BLaER1 treated with 17β-estradiol and CSF1 and Interleukin-3, amounts not matched to agents 10 nM and 100 nM (cell line): ENCODE data around the gene COL18A1.

ENCODE experiments used
- H3K27ac ChIP-seq, 11 experiments: shearing (Covaris generic); formaldehyde crosslinking; 2 replicates each; pipeline ENCODE4 v1.8.1; 2022
- H3K27me3 ChIP-seq, 11 experiments: shearing (Covaris generic); formaldehyde crosslinking; 2 replicates each; pipeline ENCODE4 v1.8.1; 2022
- H3K36me3 ChIP-seq, 11 experiments: shearing (Covaris generic); formaldehyde crosslinking; 2 replicates each; pipeline ENCODE4 v1.8.1; 2022
- H3K4me1 ChIP-seq, 10 experiments: shearing (Covaris generic); formaldehyde crosslinking; 2 replicates each; pipeline ENCODE4 v1.8.1; 2022
- H3K4me2 ChIP-seq, 11 experiments: shearing (Covaris generic); formaldehyde crosslinking; 2 replicates each; pipeline ENCODE4 v1.8.1; 2022
- H3K4me3 ChIP-seq, 10 experiments: shearing (Covaris generic); formaldehyde crosslinking; 2 replicates each; pipeline ENCODE4 v1.8.1; 2022
- H3K9ac ChIP-seq, 11 experiments: shearing (Covaris generic); formaldehyde crosslinking; 2 replicates each; pipeline ENCODE4 v1.8.1; 2022
- H3K9me3 ChIP-seq, 11 experiments: shearing (Covaris generic); formaldehyde crosslinking; replicated peaks in 1 of 11; 2 replicates each; pipeline ENCODE4 v1.8.1; 2022
- H4K20me1 ChIP-seq, 11 experiments: shearing (Covaris generic); formaldehyde crosslinking; 2 replicates each; pipeline ENCODE4 v1.8.1; 2022
- Cebpa-rat ChIP-seq, 11 experiments: shearing (Covaris generic); IDR thresholded peaks; 2 replicates each; pipeline ENCODE4 v1.8.1; 2022

The COL18A1 gene

GRCh38 chr21:45487891-45488600 lies 83.1 kb downstream of the COL18A1 start:
- H3K9ac ChIP-seq = peak overlapping the region in 4 of 11 experiments; percentile 9 to 37 (median 26); a peak in 4 of 22 replicates
- H3K27me3 ChIP-seq = no peaks in the 10 kb centered on the region
- no peak overlapping the region for H3K4me3 ChIP-seq
- no peaks in the 10 kb centered on the region for H3K9me3 ChIP-seq
- peaks cover 20 to 60% (median 53%) of the 10 kb centered on the region in 10 experiments for H3K4me1 ChIP-seq
- H3K4me2 ChIP-seq = peak overlapping the region in 9 of 11 experiments; percentile 10 to 67 (median 46); a peak in 17 of 22 replicates
- no peak for TF ChIP-seq Cebpa-rat (IDR thresholded peaks at IDR 0.05)
- 0 out of 22 replicates have a peak, but pooled peaks cover 0 to 3% (median 0%) of the 10 kb centered on the region in 11 experiments for H3K36me3 ChIP-seq
- H4K20me1 ChIP-seq = no peaks in the 10 kb centered on the region; a peak in 1 of 22 replicates
- H3K27ac ChIP-seq = no peak overlapping the region

GRCh38 chr21:45488931-45489721 lies 84.2 kb downstream of the COL18A1 start:
- Histone ChIP-seq H3K9me3 (no peaks in the 10 kb centered on the region), H3K27ac (no peak overlapping the region), H3K27me3 (no peaks in the 10 kb centered on the region), H4K20me1 (no peaks in the 10 kb centered on the region; a peak in 2 of 22 replicates), H3K36me3 (0 out of 22 replicates have a peak, but pooled peaks cover 0 to 3% (median 0%) of the 10 kb centered on the region in 11 experiments), H3K4me3 (no peak overlapping the region), H3K4me1 (peaks cover 13 to 61% (median 55%) of the 10 kb centered on the region in 10 experiments), H3K9ac (0 out of 22 replicates have a peak overlapping the region, but pooled peaks of 1 of the 11 experiments have one; percentile 13), H3K4me2 (peak overlapping the region; percentile 33 to 67 (median 52))
- TF ChIP-seq Cebpa-rat (IDR thresholded peaks at IDR 0.05) = no peak

GRCh38 chr21:45489722-45489982 lies 84.7 kb downstream of the COL18A1 start:
- Histone ChIP-seq H3K27me3 (no peaks in the 10 kb centered on the region), H4K20me1 (peaks cover 0 to 4% (median 0%) of the 10 kb centered on the region in 11 experiments; a peak in 3 of 22 replicates), H3K4me2 (peak overlapping the region; percentile 33 to 67 (median 52); a peak in 18 of 22 replicates), H3K27ac (no peak overlapping the region), H3K9me3 (no peaks in the 10 kb centered on the region), H3K36me3 (0 out of 22 replicates have a peak, but pooled peaks cover 0 to 2% (median 0%) of the 10 kb centered on the region in 11 experiments), H3K9ac (no peak overlapping the region), H3K4me1 (peaks cover 13 to 66% (median 56%) of the 10 kb centered on the region in 10 experiments), H3K4me3 (no peak overlapping the region)
- no peak for TF ChIP-seq Cebpa-rat (IDR thresholded peaks at IDR 0.05)

GRCh38 chr21:45490049-45490731 lies 85.2 kb downstream of the COL18A1 start:
- Histone ChIP-seq H4K20me1 (peaks cover 0 to 9% (median 0%) of the 10 kb centered on the region in 11 experiments; a peak in 3 of 22 replicates), H3K9ac (peak overlapping the region in 7 of 11 experiments; percentile 17 to 61 (median 46); a peak in 13 of 22 replicates), H3K27me3 (no peaks in the 10 kb centered on the region), H3K4me1 (peaks cover 13 to 66% (median 55%) of the 10 kb centered on the region in 10 experiments), H3K36me3 (peaks cover 0 to 8% (median 0%) of the 10 kb centered on the region in 11 experiments; a peak in 2 of 22 replicates), H3K4me2 (peak overlapping the region; percentile 19 to 80 (median 70); a peak in 20 of 22 replicates), H3K27ac (peak overlapping the region in 8 of 11 experiments; percentile 26 to 62 (median 48); a peak in 11 of 22 replicates), H3K4me3 (no peak overlapping the region; a peak in 1 of 20 replicates), H3K9me3 (no peaks in the 10 kb centered on the region)
- no peak for TF ChIP-seq Cebpa-rat (IDR thresholded peaks at IDR 0.05)

GRCh38 chr21:45491056-45491455 lies 86.1 kb downstream of the COL18A1 start:
- peaks cover 0 to 10% (median 0%) of the 10 kb centered on the region in 11 experiments; a peak in 3 of 22 replicates for H4K20me1 ChIP-seq
- no peaks in the 10 kb centered on the region for H3K9me3 ChIP-seq
- H3K27me3 ChIP-seq = no peaks in the 10 kb centered on the region
- no peak overlapping the region for H3K4me3 ChIP-seq
- peak overlapping the region in 3 of 11 experiments; percentile 46 to 61 (median 47); a peak in 3 of 22 replicates for H3K9ac ChIP-seq
- peaks cover 13 to 62% (median 51%) of the 10 kb centered on the region in 10 experiments for H3K4me1 ChIP-seq
- H3K36me3 ChIP-seq = peaks cover 0 to 16% (median 0%) of the 10 kb centered on the region in 11 experiments; a peak in 3 of 22 replicates
- peak overlapping the region in 8 of 11 experiments; percentile 64 to 80 (median 74); a peak in 16 of 22 replicates for H3K4me2 ChIP-seq
- H3K27ac ChIP-seq = peak overlapping the region in 5 of 11 experiments; percentile 26 to 62 (median 51); a peak in 5 of 22 replicates
- no peak for TF ChIP-seq Cebpa-rat (IDR thresholded peaks at IDR 0.05)

- H3K27ac ChIP-seq = no peak overlapping the region
- peak overlapping the region in 1 of 11 experiments; percentile 21; a peak in 1 of 22 replicates for H3K9ac ChIP-seq
- peaks cover 13 to 65% (median 52%) of the 10 kb centered on the region in 10 experiments for H3K4me1 ChIP-seq
- H3K27me3 ChIP-seq = no peaks in the 10 kb centered on the region
- no peak for TF ChIP-seq Cebpa-rat (IDR thresholded peaks at IDR 0.05)
- H4K20me1 ChIP-seq = peaks cover 0 to 10% (median 0%) of the 10 kb centered on the region in 11 experiments; a peak in 3 of 22 replicates
- H3K4me2 ChIP-seq = no peak overlapping the region
- H3K4me3 ChIP-seq = no peak overlapping the region
- peaks cover 0 to 22% (median 0%) of the 10 kb centered on the region in 11 experiments; a peak in 4 of 22 replicates for H3K36me3 ChIP-seq
- no peaks in the 10 kb centered on the region for H3K9me3 ChIP-seq
Observed at GRCh38 chr21:45491623-45492022, 86.7 kb downstream of the COL18A1 start.

GRCh38 chr21:45492765-45493164 lies 87.8 kb downstream of the COL18A1 start:
- peaks cover 0 to 8% (median 4%) of the 10 kb centered on the region in 11 experiments; a peak in 14 of 22 replicates for H3K9me3 ChIP-seq
- peaks cover 13 to 56% (median 46%) of the 10 kb centered on the region in 10 experiments for H3K4me1 ChIP-seq

More at GRCh38 chr21:45492765-45493164, 87.8 kb downstream of the COL18A1 start:
- no peak for TF ChIP-seq Cebpa-rat (IDR thresholded peaks at IDR 0.05)
- Histone ChIP-seq H3K27ac (no peak overlapping the region), H3K36me3 (peaks cover 0 to 33% (median 0%) of the 10 kb centered on the region in 11 experiments; a peak in 8 of 22 replicates), H3K4me3 (no peak overlapping the region), H3K4me2 (peak overlapping the region in 2 of 11 experiments; percentile 59 to 70; a peak in 3 of 22 replicates), H3K9ac (no peak overlapping the region), H3K27me3 (no peaks in the 10 kb centered on the region), H4K20me1 (peaks cover 0 to 10% (median 0%) of the 10 kb centered on the region in 11 experiments; a peak in 3 of 22 replicates)
